Measurements from ENCODE around the gene ASPSCR1. TPM values are rescaled to one million over a fixed set of nuclear protein-coding genes. Genes with fewer than 3 reads are reported as not detected.

Gene ASPSCR1, protein sequence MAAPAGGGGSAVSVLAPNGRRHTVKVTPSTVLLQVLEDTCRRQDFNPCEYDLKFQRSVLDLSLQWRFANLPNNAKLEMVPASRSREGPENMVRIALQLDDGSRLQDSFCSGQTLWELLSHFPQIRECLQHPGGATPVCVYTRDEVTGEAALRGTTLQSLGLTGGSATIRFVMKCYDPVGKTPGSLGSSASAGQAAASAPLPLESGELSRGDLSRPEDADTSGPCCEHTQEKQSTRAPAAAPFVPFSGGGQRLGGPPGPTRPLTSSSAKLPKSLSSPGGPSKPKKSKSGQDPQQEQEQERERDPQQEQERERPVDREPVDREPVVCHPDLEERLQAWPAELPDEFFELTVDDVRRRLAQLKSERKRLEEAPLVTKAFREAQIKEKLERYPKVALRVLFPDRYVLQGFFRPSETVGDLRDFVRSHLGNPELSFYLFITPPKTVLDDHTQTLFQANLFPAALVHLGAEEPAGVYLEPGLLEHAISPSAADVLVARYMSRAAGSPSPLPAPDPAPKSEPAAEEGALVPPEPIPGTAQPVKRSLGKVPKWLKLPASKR
- 10 to 100 TPM; 16.9 to 24.4 TPM for total RNA-seq
- long read RNA-seq, transcript ASPSCR1-202 (16 exons, 1,843 nt): major isoform, 24 of 49 reads
- long read RNA-seq, partial matches to known transcripts: 2 of 49 reads
- long read RNA-seq, other reads (novel, unspliced or antisense): 22 of 49 reads

DNA sequence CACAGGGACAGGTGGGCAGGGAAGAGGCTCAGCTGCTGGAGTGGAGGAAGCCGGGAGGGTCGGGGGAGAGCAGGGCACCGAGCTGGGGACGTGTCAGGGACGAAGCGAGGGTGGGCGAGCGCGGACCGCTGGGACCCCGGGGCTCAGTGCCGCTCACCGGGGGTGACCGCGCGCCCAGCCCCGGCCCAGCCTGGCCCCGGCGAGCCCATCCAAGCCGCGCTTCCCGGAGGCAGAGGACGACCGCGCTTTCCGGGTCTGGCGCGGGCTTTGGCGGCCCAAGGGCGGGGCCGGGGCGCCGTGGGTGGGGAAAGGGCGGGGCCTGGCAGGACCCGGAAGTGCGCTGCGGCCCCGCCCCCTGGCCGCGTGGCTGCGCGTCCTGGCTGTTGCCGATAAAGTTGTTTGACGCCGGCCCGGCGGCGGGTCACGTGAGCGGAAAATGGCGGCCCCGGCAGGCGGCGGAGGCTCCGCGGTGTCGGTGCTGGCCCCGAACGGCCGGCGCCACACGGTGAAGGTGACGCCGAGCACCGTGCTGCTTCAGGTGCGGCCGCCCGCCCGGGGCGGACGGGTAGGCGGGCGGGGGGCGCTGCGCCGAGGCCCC is at the start of gene ASPSCR1:
ASPSCR1 (plus strand) TSS at position 419 of the 598 bp plus-strand sequence; CDS start at position 437, 18 bp downstream.
- peak; percentile 94 for DNase-seq
- peak; percentile 99 for ATAC-seq
- intact Hi-C loops (cut with DNase I): no loop called here

- ATAC-seq (peak; percentile 61 to 76), DNase-seq (peak; percentile 93)
- intact Hi-C loops (cut with DNase I): no loop called here
Observed at GRCh38 chr17:81927653-81928543, 49.5 kb upstream of the ASPSCR1 start, which contains the start of gene MAFG. MAFG (minus strand) TSS chr17:81927735; CDS start chr17:81923185, 4,550 bp downstream.

DNA sequence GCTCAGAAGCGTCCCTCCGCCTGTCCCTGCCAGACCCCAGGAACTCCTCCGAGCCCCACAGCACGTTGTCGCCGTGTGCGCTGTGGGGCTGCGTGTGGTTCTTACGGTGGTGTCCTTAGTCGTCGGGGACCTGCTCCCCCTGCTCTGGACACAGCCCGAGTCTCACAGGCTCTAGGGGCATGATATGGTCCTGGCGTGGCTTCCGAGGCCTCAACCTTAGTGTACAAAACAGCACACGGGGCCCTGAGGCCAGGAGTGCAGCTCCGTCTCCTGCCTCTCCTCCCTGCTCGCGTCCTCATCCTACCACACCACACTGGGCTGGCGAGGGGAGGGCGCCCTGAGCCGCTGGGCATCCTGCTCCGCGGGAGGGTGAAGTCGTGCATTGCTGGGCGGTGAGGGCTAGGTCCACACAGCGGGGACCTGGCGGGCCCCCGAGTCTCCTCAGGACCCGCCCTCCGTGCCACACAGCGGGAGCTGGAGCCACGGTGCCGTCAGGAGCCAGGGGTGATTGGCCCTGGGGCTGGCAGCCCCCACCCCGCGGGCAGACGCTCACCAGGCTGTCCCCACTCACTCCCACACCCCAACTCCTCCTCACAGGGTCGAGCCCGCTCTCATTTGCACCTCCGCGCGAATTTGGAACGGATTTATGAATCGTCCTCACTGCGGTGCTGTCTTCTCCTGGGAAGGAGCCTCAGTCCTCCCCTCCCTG is 48.7 kb upstream of the ASPSCR1 start:
- no peak for ATAC-seq
- peak; percentile 20 for DNase-seq
- intact Hi-C loops (cut with DNase I): no loop called here

GRCh38 chr17:81929253-81930141 is 47.9 kb upstream of the ASPSCR1 start:
- intact Hi-C loops (cut with DNase I): no loop called here
- ATAC-seq (no peak), DNase-seq (no peak)

DNA sequence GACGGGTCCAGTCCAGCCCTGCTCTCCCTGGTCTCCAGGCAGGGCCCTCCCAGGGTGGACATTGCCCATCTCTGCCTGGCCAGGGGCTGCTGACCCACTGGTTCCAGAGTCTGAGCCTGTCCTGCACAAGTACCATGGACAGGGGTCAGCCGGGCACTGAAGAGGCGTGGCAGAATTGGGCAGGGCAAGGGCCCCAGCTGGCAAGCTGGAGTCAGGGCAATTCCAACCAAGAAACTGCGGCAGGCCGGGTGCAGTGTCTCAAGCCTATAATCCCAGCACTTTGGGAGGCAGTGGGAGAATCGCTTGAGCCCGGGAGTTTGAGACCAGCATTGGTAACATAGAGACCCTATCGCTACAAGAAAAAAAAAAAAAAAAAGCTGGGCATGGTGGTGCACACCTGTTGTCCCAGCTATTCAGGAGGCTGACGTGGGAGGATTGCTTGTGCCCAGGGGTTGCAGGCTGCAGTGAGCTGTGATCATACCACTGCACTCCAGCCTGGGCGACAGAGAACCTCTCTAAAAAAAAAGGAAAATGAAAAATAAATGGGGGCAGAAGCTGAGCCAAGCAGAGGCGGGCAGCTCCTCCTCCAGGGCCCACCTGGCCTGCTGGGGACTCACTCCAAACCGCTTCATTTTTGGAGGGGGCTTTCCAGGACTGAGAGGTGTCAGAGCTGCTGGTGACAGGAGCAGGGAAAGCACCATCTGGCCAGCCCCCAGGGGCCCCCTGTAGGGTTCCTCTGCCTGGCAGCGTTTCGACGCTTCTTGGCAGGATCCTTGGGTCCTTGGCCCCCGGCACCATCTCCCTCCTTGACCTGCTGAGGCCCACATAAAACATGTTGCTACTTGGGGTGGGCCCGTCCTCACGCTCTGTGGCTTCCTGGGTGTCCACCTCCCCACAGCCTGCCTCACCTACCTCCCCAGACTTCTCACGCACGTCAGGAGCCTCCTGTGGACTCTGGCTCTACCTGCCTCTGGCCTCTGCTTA is 47.0 kb upstream of the ASPSCR1 start:
- ATAC-seq (no peak), DNase-seq (no peak)
- intact Hi-C loops (cut with DNase I): no loop called here

DNA sequence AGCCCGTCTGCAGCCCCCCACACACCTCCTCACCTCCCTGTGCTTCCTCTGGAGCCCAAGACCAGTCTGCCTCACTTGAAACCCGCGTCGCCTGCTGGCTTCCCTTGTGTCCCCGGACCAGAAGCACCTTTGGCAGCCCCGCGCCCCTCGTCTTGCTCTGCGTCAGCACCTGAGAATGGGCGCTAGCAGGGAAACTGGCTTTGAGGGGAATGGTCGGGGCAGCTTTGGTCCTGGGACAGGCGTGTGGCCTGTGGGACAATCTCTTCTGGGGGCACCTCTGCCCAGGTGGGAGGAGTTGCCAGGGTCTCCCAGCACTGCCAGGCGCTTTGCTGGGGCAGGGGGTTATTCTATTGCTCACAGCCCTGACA is 46.3 kb upstream of the ASPSCR1 start:
- DNase-seq (no peak), ATAC-seq (no peak)
- intact Hi-C loops (cut with DNase I): no loop called here

DNA sequence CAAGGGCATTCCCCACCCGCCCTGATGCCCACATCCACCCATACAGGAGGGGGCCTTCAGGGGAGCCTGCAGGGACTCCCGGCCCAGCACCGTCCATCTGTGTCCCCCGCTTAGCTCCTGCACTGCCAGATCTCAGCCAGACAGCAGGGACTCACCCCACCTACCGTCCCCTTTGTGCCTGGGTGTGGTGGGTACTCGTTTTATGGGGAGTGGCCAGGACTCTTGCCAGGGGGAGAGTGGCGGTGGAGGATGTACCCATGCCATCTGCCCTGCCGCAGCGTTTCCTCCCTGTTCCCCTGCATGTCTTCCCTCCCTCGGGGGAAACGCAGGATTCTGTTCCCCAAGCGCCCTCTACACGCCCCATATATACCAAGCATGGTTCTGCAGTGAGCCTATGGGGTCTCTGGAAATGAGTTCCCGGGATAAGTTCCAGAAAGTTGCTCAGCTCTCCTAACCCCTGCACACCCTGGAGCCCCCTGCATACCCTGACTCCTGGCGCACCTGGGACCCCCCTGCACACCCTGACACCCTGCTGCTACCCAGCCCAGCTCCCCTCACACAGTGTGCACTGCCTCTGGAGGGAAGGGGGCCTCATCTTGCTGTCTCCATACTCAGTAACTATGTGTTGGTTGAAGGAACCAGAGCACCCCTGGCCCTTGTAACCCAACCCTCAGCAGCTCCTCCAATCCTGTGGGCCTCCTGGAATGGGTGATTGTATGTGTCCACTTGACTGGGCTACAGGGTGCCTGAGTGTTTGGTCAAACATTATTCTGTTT is 45.7 kb upstream of the ASPSCR1 start:
- ATAC-seq (no peak), DNase-seq (no peak)
- intact Hi-C loops (cut with DNase I): no loop called here

GRCh38 chr17:81932333-81932983 is 45.0 kb upstream of the ASPSCR1 start:
- intact Hi-C loops (cut with DNase I): no loop called here
- DNase-seq: no peak
- ATAC-seq: no peak

- intact Hi-C loops (cut with DNase I): no loop called here
- ATAC-seq: no peak
- DNase-seq: no peak
Observed at GRCh38 chr17:81933178-81933699, 44.2 kb upstream of the ASPSCR1 start.

- intact Hi-C loops (cut with DNase I): no loop called here
- DNase-seq: no peak
- ATAC-seq: no peak
Observed at GRCh38 chr17:81934098-81934757, 43.2 kb upstream of the ASPSCR1 start.

DNA sequence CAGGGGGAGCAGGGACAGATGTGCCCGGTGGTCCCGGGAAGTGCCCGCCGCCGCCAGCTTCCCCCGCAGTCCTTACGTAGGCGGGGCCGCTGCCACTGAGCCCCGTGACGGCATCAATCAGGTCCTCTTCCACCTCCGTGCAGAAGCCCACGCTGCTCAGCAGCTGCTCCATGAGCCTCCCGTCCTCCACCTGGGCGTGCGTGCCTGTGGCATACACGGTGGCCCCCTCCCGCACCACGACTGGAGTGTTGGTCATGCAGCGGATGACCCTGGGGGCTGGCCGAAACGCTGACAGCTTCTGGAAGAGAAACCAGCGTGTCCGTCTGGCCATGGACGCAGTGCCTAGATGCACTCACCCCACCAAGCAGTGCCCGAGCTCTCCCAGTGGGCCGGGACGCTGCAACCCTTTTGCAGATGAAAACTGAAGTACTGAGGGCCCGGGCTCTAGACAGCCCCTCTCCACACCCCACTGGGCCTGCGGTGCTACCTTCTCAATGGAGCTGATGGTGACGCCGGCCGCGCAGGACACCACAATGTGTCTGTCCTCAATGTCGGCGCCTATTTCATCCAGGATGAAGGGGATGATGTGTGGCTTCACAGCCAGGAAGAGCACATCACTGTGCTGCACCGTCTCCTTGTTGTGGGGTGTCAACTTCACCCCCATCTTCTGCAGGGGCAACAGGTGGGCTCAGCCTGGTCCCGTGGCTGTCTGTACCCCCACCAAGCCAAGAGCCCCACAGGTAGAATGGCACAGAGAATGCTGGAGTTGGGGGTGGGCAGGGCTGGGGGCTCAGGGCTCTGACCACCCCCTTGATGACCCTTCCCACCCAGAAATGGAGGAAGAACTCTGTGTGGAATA is 42.4 kb upstream of the ASPSCR1 start:
- no peak for DNase-seq
- ATAC-seq: no peak
- intact Hi-C loops (cut with DNase I): no loop called here

DNA sequence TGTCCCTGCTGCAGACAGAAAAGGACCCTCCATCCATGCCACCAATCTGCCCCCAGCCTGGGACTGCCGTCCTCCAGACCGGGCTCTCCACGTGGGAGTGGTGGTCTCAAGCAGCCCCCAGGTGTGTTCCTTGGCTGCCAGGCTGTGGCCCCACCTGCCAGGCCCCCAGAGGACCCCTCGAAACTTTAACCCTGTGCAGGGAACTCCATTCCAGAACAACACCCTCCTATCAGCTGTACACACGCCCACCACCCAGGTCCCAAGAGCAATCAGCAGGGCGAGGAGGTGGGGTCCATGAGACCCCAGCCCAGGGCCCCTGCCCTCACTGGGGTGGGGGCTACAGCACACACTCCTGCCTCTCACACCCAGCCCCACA is 41.7 kb upstream of the ASPSCR1 start:
- intact Hi-C loops (cut with DNase I): no loop called here
- DNase-seq (no peak), ATAC-seq (no peak)

GRCh38 chr17:81939218-81939617 is 38.2 kb upstream of the ASPSCR1 start:
- DNase-seq (no peak), ATAC-seq (no peak)
- intact Hi-C loops (cut with DNase I): no loop called here
